ENCODE data around the gene PEX11G.

PEX11G gene

GRCh38 chr19:7492142-7492541 is 3.3 kb upstream of the PEX11G start:
- DNase-seq (ENCODE audit: low read depth): peak; percentile 74
- H3K4me3 ChIP-seq (ENCODE audit: low read length): no peak overlapping the region
- no peak for TF ChIP-seq CTCF (IDR thresholded peaks at IDR 0.05; ENCODE audit: insufficient read depth, low read depth, low read length, missing control alignments)

- no peak overlapping the region for H3K4me3 ChIP-seq (ENCODE audit: low read length)
- no peak for DNase-seq (ENCODE audit: low read depth)
- no peak for TF ChIP-seq CTCF (IDR thresholded peaks at IDR 0.05; ENCODE audit: insufficient read depth, low read depth, low read length, missing control alignments)
Observed at GRCh38 chr19:7489609-7490044, 792 bp upstream of the PEX11G start.

DNA sequence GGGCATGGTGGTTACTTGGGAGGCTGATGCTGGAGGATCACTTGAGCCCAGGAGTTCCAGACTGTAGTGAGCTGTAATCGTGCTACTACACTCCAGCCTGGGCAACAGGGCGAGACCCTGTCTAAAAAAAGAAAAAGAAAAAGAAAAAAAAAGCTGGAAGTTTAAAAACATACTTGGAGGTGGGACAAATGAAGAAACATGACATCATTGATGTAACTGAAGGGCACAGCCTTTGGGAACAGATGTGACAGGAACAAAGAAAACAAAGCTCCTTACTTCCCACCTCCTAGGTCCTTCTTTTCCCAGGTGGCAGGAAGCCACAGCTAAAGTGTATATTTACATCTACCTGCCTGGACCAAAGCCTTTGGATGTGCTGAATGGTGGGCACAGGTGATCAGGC is 1.9 kb downstream of the PEX11G start:
- no peak overlapping the region for H3K4me3 ChIP-seq (ENCODE audit: low read length)
- no peak for TF ChIP-seq CTCF (IDR thresholded peaks at IDR 0.05; ENCODE audit: insufficient read depth, low read depth, low read length, missing control alignments)
- no peak for DNase-seq (ENCODE audit: low read depth)

DNA sequence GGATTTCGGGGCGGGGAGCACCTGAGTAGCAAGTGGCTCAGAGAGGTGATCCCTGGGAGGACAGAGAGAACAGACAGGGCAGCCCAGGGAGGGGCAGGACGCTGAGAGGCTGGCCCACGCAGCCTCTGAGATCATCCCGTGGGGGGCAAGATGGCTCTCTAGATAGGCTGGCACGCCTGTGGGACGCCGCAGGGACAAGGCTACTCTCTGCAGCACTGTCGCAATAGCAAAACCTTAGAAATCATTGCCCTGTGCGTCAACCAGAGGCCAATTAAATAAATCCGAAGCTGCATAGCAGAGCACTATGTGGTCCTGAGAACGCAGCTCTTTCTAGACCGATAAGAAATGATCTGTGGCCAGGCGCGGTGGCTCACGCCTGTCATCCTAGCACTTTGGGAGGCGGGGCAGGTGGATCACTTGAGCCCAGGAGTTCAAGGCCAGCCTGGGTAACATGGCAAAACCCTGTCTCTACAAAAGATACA is 5.1 kb downstream of the PEX11G start:
- TF ChIP-seq CTCF (IDR thresholded peaks at IDR 0.05; ENCODE audit: insufficient read depth, low read depth, low read length, missing control alignments): no peak
- no peak overlapping the region for H3K4me3 ChIP-seq (ENCODE audit: low read length)
- DNase-seq (ENCODE audit: low read depth): no peak

GRCh38 chr19:7482584-7483439 is 6.0 kb downstream of the PEX11G start:
- no peak for TF ChIP-seq CTCF (IDR thresholded peaks at IDR 0.05; ENCODE audit: insufficient read depth, low read depth, low read length, missing control alignments)
- peak; percentile 73 for DNase-seq (ENCODE audit: low read depth)
- no peak overlapping the region for H3K4me3 ChIP-seq (ENCODE audit: low read length)

GRCh38 chr19:7480970-7481255 is 7.9 kb downstream of the PEX11G start:
- TF ChIP-seq CTCF (IDR thresholded peaks at IDR 0.05; ENCODE audit: insufficient read depth, low read depth, low read length, missing control alignments): no peak
- no peak for DNase-seq (ENCODE audit: low read depth)
- H3K4me3 ChIP-seq (ENCODE audit: low read length): no peak overlapping the region
